Measurements from ENCODE around the gene CABLES1.

Gene CABLES1

GRCh38 chr18:23114171-23114881 is 21.0 kb upstream of the CABLES1 start:
- no peak for DNase-seq

DNA sequence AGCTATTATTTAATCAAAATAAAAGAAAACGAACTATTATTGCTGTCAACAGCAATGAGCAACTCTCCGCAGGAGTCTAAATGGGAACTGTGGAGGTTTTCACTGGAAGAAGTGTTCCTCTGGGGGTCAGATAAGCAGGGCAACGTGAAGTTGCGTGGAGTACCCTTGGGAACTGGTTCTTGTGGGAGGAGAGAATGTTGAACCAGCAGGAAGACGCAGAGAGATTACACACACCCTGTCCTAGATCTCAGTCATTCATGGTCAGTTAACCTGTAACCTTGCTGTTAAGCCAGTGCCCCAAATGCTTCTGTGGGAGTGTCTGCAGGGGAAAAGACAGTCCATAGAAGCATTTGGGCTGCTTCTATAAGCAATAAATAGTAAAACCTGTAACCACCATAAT is 20.4 kb upstream of the CABLES1 start:
- DNase-seq = no peak

DNA sequence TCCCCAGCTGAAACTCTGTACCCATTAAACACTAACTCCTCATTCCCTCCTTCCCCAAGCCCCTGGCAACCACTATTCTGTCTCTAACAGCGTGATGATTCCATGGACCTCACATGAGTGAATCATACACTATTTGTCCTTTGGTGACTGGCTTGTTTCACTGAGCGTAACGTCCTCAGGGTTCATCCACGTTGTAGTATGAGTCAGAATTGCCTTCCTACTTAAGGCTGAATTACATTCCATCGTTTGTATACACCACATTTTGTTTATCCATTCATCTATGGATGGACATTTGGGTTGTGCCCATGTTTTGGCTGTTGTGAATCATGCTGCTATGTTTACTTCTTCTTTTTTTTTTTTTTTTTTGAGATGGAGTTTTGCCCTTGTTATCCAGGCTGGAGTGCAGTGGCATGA is 19.6 kb upstream of the CABLES1 start:
- no peak for DNase-seq

DNA sequence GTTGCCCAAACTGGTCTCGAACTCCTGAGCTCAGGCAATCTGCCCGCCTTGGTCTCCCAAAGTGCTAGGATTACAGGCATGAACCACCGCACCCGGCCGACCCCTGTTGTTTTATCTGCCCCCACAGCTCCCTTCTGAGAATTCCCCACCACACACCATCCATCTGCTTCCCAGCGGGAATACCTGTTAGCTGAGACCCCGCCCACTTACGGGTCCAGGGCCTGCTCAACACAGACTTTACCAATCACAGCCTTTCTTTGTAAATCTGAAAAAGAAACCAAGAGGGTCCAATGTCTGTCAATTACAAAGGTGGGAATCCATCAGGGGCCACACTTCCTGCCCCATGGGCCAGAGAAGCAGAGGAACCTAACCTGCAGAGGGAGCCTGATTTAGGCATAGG is 14.2 kb upstream of the CABLES1 start:
- DNase-seq = no peak

GRCh38 chr18:23122334-23123229 is 12.7 kb upstream of the CABLES1 start:
- DNase-seq = no peak

GRCh38 chr18:23126376-23127056 is 8.8 kb upstream of the CABLES1 start:
- DNase-seq = no peak

DNA sequence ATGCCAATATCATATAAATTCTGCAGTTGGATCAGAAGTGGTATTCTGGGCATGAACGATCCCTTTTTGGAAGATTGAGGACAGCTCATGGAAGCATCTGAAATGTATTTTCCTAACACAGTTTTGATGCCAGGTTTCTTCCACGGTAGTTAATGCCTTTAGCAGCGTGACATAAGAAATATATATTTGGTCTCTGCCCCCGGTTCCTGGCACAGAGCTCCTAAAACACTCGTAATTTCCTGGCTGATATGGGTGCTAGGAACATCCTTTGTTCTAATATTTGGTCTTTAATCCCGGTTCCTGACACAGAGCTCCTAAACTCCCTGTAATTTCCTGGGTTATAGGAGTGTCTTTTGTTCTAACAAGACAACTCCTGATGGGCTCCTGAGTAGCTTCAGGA is 8.2 kb upstream of the CABLES1 start:
- DNase-seq = no peak

- no peak for DNase-seq
Measured at GRCh38 chr18:23129355-23130002, 5.8 kb upstream of the CABLES1 start.

GRCh38 chr18:23131693-23132319 is 3.5 kb upstream of the CABLES1 start:
- DNase-seq = peak; percentile 55 to 72

GRCh38 chr18:23133860-23134779 is 1.2 kb upstream of the CABLES1 start:
- DNase-seq = peak; percentile 25 to 37

- peak in 1 of 2 experiments; percentile 5 for DNase-seq
Measured at GRCh38 chr18:23135550-23136325, 453 bp downstream of the CABLES1 start.

DNA sequence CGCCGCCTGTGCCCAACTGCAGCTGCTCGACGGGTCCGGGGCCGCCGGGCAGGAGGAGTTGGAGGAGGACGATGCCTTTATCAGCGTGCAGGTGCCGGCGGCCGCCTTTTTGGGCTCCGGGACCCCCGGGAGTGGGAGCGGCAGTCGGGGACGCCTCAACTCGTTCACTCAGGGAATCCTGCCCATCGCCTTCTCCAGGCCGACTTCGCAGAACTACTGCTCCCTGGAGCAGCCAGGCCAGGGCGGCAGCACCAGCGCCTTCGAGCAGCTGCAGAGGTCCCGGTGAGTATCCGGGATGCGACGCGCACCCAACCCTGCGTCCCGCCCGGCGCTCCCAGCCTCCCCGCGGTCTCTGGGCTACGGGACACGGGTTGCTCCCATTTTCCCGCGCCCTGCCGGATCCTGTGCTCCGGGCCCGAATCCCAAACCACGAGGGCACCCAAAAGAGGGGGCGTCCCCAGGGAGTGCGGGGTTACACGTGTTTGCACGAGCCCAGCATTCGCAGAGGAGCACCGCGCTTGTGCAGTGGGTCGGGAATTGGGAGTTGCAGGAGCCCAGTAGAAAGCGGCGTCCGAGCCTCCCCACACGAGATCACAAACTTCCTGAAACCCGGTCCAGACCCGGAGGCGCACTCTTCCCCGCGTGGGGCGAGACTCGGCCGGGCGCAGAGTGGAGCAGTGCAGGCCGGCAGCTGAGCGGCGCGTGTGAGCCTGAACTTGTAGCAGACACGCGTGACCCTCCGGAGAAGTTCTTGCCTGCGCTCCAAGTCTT is 1.2 kb downstream of the CABLES1 start:
- DNase-seq = no peak

DNA sequence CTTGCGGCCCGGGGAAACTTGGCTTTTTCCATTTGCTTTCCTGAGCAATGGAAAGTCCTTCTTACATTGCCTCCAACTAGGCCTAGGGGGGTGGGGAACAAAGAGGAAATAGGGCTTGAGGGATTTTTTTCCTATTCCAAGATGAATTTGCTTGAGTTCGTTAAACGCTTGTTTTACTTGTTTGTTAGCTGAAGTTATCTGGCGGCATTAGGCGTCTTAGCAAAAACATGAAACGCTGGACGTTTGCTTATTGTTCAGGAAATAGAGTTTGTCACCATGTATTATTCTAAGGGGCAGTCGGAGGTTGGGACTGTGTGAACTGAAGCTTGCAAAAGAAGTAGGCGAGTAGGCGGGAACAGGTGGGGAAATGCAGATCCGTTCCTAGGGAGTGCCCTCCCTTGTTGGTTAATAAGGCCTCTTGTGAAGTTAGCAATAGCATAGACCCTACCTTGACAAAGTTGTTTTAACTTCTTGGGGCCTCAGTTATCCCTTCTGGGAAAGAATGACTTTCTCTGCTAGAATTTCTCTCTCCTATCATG is 1.9 kb downstream of the CABLES1 start:
- DNase-seq = peak in 1 of 2 experiments; percentile 22

GRCh38 chr18:23137788-23138216 is 2.5 kb downstream of the CABLES1 start:
- no peak for DNase-seq

DNA sequence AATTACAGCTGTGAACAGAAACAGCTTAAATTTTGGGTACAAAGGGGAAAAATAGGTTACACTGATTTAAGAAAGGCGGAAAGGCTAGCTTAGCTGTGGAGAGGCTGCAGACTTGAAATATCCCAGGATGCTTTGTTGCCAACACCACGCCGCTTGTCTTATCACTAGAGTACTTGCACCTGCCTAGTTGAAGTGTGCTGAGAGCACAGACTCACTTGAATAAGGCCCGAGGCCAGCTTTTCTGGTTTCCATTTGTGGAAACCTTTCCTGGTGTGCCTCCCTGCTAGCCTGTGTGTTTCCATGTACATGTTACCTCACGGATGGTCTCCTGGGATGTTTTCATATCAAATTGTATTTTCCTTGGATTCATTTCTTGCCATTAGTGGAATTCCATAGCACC is 3.2 kb downstream of the CABLES1 start:
- no peak for DNase-seq

GRCh38 chr18:23141104-23141999 is 6.1 kb downstream of the CABLES1 start:
- DNase-seq = no peak

DNA sequence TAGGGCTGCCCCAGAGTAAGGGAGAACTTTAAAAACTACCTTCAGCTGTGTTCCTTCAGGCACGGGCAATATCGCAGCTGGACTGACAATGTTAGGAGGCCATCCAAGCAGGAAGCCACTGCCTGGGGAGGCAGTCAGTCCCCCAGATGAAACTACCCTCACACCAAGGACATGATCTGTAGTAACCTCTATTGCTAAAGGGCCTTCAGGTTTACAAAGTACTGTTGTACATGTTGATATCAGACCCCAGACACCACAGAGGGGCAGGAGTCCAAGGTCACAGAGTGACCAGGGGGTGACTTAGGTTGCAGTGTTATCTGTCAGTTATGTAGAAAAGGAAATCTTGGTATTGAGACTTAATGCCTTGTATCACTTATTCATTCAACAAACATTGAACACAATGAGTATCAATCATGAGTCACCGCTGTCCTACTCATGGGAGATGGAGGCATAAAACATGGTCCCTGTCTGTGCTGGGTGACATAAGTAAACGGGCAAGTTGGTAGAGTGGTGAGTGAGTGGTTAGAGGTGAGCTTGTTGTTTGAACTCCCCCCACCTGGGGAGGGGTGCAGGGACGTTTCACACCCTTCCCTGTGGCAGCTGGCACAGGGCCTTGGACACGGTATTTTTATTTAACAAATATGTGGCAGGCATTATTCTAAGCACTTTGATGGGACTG is 7.1 kb downstream of the CABLES1 start:
- DNase-seq = no peak

All from Kasumi-1 (cell line).